KBM-7 (cell line): ENCODE data around the gene KCNC1.

Source experiments
- DNase-seq: peaks from one replicate; pipeline ENCODE4 v3.0.0-alpha.2; 2015
- in situ Hi-C: fragments of 300-500 bp; cut with MboI; formaldehyde crosslinking; loops from 2 replicates; pipeline ENCODE4 v1.14.3; 2020; ENCODE audit warnings: low sequenced_read_pairs, low pct_unique_long_range_greater_than_20kb, mixed read lengths

KCNC1 gene

DNA sequence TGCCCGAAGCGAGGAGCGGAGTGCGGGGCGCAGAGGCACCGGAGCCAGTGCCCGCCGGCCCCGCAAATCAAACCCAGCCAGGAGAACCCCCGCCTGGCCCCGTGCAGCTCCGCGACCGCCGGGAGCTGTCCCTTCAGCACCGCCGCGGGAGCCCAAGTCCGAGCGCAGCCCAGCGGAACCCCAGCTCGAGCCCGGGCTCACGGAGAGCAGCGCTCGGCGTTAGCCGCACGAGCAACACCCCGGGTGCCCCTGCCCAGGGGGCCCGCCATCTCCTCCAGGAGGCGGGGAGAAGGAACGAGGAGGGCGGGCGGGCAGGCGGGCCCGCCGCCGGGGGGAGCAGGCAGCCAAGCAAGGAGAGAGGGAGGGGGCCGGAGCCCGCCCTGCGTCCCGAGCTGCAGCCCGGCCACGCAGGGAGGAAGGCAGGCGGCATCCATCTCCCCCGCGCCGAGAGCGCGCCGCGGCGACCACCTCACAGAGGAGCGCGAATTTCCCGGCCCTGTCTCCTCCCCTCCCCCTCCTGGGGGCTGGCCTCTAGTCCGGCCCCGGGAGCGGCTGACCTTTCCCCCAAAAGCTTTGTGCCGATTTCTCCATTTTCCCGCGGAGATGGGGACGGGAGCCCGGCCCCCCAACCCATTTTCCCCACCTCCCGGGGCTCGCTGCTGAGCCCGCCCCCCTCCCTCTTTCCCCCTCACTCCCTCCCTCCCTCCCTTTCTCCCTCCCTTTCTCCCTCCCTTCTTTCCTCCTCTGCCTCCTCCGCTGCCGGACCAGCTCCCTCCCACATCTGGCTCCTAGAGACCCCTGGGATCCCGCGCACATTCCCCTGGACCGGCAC, 621 bp downstream of the KCNC1 start:
- DNase-seq = peak; percentile 58
- in situ Hi-C loops = loop anchor here (10.0 kb wide), 1 partner anchor 240 kb away; no protein-coding TSS in a partner anchor

DNA sequence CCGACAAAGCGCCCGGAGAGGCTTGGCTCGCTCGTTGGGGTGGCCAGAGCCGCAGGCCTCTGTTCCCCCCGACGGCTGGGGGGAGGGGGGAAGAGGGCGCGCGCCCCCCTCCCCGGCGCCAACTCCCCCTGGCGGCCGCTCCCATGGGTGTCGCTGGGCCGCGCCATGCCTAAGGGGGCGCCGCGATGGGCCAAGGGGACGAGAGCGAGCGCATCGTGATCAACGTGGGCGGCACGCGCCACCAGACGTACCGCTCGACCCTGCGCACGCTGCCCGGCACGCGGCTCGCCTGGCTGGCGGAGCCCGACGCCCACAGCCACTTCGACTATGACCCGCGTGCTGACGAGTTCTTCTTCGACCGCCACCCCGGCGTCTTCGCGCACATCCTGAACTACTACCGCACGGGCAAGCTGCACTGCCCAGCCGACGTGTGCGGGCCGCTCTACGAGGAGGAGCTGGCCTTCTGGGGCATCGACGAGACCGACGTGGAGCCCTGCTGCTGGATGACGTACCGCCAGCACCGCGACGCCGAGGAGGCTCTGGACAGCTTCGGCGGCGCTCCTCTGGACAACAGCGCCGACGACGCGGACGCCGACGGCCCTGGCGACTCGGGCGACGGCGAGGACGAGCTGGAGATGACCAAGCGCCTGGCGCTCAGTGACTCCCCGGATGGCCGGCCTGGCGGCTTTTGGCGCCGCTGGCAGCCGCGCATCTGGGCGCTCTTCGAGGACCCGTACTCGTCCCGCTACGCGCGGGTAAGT, 1.4 kb downstream of the KCNC1 start:
- in situ Hi-C loops = loop anchor here (10.0 kb wide), 1 partner anchor 239 kb away; no protein-coding TSS in a partner anchor
- DNase-seq = no peak

DNA sequence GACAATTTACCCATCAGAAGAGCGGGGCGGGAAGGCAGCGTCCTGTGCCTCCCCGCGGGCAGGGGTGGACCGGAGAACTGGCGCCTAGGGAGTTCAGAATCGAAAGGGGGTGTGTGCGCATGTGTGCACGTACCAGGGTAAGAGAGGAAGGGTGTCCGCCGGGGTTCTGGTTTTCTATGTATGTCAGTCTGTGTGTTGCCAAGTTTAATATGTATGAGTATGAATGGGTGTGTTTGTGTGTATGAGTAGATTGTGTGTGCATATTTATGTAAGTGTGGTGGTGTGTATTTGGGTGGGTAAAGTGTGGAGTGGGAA, 2.0 kb downstream of the KCNC1 start:
- in situ Hi-C loops = loop anchor here (10.0 kb wide), 1 partner anchor 238 kb away; no protein-coding TSS in a partner anchor
- DNase-seq = no peak

DNA sequence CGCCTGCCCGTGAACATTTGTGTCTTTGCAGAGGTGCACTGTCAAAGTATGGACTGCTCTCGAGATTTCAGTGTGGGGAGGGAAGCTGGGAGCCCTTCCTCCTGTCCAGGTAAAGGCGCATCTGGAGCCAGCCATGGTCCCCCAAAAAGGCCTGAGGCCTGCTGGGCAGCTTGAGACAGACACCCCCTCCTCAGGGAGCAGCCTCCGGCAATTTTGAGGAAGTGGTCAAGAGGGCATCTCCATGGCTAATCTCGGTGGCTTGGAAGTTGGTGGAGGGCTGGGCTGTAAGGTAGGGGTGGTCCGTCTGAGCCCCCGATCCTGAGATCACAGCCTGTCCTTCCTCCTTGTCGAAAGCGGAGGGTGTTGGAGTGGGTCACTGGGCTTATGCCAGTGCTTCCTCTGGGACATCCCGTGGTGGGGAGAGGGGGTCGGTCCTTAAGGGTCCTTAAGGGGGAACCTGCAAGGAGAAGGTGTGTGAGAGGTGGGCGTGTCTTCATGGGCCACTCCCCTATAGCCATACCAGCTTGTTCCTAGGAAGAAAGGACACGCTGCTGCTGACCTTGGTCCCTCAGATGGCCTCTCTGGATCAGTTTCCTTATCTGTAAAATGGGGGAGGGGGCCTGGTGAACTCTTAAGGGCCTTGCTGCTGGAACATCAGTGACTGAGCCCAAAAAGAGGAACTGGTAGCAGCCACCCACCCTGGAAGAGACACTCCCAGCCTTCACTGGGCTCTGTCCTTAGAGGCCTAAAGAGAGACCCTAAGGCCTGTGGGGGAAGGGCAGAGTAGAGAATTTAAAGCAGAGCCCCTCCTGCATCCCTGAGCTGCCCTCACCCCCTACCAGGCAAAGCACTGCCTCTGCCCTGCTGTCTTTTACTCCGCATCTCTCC, 2.6 kb downstream of the KCNC1 start:
- no peak for DNase-seq
- in situ Hi-C loops = loop anchor here (10.0 kb wide), 1 partner anchor 238 kb away; no protein-coding TSS in a partner anchor

DNA sequence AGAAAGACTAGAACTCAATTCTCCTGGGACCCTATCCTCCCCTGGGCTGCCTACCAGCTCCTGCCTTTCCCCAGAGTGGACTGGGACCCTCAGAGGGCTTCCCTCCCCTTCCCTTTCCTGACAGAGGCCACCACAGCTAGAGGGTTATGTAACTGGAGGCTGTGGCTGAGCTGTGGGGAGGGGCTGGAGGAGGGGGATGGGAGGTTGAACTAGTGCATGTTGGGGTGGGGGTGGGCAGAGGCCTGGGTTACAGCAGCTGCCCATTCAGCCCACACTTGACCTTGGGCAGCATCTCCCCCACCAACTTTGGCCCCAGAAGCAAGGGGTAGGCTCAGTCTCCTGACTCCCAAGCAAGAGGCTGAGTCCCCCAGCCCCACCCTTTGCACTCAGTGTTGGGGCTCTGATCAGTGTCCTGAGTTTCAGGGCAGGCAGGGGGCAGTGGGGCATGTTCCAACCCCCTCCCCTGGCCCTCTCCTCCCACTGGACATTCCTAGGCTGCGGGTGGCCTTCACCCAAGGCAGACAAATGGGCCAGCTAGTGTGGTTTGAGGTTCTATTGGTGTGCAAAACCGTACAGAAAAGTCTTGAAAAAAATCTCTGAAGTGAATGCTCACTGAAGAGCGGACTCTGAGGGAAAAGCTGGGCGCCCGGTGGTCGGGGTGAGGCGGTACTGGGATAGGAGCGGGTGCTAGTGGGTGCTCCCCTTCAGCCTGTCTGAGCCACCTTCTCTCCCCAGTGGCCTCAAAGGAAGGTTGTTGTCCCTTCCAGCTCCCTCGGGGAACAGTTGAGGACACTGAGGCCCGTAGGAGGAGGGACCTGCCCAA, 3.8 kb downstream of the KCNC1 start:
- DNase-seq = no peak
- in situ Hi-C loops = loop anchor here (10.0 kb wide), 1 partner anchor 236 kb away; no protein-coding TSS in a partner anchor

DNA sequence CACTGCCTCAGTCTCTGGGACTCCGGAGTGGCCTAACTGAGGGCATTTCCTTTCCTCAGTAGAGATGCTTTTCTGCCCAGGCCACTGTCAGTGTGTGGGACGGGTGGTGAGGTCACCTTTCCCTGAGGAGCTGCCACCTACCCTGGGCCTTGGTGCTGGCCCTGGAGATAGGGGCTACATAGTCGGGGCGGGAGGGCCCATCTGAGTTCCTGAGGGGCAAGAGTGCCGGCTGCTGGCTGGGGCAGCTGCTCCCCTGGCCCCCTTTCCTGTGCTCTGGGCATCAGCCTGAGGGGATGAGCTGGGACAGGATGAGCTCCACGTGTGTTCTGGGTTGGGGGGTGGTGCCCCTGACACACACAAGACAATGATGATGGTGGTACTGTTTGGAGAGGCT, 5.4 kb downstream of the KCNC1 start:
- in situ Hi-C loops = loop anchor here (10.0 kb wide), 1 partner anchor 235 kb away; no protein-coding TSS in a partner anchor
- DNase-seq = no peak

DNA sequence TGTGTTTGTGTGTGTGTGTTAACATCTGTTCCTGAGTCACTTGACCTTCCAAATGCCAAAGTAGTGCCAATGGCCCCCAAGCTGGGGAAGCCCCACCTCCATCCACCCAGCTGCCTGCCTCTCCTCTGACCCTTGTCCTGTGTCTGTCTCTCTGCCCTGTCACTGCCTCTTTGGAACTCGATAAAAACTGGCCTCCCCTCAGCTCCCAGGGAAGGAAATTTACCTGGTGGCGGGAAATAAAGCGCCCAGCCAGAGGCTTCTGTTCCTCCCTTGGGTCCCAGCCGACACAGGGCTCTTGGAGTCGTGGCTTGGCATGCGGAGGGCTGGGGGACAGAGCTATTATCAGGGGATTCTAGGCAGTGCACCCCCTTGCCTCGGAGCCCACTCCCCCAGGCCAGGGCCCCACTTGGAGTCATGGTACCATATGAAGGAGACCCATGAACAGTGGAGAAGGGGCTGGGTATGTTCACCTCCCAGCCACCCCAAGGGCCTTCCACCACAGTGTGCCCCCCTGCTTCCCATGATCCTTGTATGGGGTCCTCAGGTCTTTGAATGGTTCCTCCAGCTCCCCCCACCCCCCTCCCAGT, 6.2 kb downstream of the KCNC1 start:
- in situ Hi-C loops = no loop called here
- no peak for DNase-seq

DNA sequence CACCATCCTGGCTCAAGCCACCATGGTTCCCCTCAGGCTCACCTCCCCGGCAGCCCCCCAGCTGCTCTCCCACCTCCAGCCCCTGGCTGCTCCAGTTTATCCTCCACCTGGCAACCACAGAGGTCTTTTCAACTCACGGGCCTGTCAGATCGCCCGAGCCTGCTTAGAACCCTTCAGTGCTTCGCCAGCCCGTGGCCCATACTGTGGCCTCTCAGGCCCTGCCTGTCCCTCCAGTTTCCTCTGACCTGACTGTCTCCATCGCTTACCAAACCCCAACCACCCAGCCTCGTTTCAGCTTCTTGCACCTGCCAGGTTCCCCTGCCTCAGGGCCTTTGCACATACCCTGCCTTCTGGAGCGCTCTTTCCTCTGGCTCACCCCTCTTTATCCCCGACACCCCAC, 6.9 kb downstream of the KCNC1 start:
- no peak for DNase-seq
- in situ Hi-C loops = no loop called here

DNA sequence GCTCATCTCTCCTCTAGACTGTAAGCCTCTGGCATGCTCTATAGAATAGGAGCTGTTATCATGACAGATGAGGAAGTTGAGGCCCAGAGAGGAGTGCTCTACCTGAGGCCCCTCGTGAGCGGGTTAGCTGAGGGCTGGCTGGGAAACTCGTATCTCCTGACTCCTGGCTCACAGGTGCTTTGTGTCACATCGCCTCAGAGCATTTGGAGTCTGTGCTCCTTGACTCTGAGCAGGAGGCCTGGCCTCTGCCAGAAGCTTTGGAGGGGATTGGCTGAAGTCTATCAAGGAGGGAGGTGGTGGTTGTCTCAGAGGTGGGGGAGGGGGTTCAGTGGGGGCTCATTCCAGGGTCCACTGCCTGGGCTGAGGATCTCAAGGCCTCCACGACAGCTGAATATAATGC, 7.4 kb downstream of the KCNC1 start:
- in situ Hi-C loops = no loop called here
- no peak for DNase-seq

DNA sequence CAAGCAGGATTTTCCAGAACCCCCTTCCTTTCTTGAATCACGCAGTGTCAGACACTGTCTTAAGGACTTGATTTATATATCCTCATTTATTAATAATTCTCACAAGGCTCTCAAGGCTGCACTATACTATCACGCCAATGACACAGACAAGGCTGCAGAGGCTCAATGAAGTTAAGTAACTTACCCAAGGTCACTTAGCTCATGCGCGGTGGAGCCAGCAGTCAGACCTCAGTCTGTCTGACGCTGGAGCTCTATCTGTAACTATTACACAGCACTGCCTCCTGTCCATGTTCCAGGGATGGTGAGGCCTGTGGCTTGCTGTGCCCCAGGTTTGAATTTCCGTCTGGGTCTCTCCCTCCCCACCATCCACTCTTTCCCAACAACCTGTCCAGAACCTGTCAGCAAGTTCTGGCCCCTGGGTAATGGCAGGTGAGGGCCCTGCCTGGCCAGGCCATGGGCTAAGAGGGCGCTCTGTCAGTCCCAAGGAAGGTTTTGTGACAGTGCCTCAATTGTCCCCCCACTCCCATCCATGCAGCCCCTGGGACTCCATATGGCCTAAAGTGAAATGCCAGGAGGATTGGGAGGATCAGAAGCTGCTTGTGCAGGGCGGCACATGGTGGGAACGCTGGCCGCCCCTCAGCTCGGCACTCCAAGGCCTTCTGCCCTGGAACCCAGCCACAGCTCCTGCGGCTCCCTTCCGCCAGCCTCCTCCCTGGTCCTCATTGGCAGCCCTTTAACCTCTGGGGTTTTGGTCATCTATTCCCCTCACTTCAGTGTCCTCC, 8.6 kb downstream of the KCNC1 start:
- DNase-seq = no peak
- in situ Hi-C loops = no loop called here

DNA sequence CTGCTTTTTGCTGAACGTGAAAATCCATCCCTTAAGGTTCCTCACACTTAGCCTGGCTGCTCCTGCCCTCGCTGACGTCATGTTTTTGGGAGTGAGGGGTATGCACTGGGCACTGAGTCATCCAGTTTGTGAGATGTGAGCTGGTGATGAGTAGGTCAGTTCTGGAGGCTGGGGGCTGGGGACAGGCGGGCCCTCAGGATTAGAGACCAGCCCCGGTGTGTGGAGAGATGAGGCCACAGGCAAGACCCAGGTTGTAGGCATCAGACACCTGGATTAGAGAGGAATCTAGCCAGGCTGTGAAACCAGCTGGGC, 9.2 kb downstream of the KCNC1 start:
- in situ Hi-C loops = no loop called here

DNA sequence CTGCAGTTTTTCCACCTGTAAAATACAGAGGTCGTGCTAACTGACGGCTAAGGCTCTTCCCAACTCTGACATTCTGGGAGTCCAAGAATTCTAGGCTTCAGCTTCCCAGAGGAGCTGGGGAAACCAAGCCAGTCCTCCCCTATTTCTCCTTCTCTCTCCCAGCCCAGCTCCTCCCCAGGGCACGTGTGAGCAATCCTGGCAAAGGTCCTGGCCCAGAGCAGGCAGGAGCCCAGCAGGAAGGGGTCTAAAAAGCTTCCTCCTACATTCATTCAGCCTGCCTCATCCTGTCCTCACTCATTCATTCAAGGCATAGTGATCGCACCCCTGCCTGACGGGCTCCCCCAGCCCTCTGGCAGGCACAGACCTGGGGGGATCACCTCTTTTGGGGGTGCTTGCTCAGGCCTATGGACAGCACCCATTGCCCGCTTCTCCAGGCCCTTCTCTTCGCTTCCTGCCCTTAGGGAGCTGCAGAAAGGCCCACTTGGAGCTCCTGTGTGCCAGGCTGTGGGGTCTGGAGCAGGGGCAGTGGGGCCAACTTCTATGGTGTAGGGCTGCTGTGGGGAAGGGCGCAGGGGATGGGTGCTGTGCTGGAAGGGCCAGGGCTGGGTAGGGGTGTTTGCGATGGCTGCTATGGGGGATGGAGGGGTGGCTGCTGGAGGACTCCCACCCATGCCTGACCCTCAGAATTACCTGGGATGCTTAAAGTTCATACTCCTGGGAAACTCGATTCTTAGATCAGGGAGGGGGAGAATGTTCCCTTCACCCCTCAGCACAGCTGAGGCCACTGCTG, 9.8 kb downstream of the KCNC1 start:
- DNase-seq = no peak
- in situ Hi-C loops = no loop called here

More for the DNA sequence above, 9.2 kb downstream of the KCNC1 start:
- no peak for DNase-seq

DNA sequence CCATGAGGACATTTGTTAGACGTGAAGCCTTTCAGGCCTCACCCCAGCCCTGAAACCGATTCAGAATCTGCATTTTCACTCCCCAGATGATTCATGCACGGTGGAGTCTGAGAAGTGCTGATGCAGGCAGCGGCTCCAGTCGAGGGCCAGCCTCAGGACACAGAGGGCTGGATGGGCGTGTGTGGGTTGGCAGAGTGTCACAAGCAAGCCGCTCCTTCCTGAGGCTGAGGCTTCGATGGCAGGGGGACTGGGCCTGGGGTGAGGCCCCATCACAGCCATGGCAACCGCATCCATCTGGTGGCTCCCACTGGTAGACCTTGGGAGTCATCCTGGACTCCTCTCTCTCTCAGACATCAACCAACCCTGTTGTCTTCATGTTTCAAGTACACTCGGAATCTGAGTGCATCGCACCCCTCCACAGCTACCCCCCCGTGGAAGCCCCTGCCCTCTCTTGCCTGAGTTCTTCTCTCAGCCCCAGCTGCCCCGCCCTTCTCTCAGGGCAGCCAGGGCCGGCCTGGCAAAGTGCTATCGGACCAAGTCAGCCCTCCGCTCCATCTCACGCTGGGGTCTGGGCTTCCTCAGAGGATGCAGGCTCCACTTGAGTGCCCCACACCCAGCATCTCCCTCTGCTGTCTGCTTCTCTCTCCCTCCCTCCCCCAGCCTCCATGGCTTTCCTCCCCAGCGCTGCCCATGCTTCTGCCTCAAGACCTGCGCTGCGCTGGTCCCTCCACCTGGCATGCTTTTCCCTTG, 10.6 kb downstream of the KCNC1 start:
- in situ Hi-C loops = no loop called here
- no peak for DNase-seq

DNA sequence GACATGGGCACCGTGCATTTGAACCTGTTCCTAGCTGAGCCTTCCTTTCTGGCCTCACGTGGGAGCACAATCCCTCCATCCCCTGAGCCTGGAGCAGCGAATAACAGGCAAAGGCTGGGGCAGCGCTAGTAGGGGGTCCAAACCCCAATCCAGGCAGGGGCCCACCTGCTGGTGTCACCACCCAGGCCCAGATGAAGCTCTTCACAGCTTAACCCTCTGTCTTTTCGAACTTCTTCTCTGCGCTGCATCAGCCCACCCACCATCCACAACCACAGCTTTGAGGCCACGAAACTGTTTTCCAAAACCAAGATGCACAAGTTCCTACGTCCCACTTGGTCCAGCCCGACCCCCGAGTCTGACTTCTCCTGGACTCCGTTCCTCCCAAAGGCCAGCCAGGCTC, 11.5 kb downstream of the KCNC1 start:
- in situ Hi-C loops = no loop called here
- no peak for DNase-seq

DNA sequence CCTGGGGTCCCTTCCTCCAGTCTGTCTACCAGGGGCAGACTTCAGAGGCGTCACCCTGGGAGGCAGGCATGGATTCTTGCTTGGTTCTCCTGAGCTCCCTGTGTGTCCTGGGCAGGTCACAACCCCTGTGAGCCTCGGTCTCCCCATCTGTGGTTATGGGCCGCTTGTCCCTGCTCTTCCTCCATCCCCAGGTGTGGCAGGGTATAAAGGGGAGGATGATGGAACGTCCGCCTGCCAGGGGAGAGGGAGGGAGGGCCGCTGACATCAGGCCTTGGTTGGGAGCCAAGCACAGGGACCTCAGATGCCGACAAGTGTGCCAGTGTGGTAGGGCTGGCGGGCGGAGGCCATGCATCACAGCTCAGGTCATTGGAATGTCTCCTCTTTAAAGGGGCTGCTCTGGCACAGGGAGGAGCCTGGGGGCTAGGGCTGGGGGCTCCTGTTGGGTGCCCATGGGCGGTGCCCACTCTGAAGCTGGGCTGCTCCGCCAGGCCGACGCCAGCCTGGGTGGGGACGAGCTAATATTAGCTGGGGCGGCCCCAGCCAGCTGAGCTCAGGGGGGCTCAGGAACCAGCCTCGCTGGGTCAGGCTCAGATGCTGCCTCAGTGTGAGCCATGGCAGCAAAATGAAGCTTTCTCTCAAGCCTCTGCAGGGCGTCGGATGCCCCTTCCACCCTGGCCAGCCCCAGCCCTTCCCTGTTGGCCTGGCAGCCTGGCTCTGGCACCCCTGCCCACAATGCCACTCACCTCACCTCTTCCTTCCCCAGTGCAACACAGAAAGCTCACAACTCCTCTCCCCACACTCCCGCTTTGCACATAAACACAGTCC, 12.8 kb downstream of the KCNC1 start:
- no peak for DNase-seq
- in situ Hi-C loops = no loop called here

DNA sequence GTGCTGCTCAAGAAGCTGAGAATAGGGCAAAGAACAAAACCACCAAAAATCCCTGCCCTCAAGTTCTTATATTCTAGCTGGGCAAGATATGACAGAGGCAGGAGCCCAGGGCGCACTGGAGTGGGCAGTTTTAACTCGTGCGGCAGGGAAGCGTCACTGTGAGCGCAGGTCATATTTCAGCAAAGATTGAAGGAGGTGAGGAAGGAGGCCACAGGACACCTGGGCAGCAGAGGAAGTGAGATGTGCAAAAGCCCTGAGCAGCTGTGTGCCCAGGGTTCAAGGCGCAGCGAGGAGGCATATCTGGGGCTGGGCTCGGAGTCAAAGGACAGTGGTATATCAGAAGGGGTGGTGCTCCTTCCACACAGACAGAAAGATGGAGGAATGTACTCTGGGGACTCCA, 13.5 kb downstream of the KCNC1 start:
- in situ Hi-C loops = no loop called here
- DNase-seq = no peak
